Cortex of kidney (tissue), 1 donor: ENCODE measurements around the gene FA2H.
"Not testable (repeated sequence)": the region's sequence is repeated elsewhere in the genome, so short reads cannot be mapped to it uniquely, and the experiment has no call there.

Experiments used
- DNase-seq: peaks from one replicate; lab custom pipeline; 2025; lab: John Stamatoyannopoulos, UW

FA2H gene

GRCh38 chr16:74774223-74775139 is at the start of gene FA2H:
FA2H (minus strand) TSS chr16:74774820; CDS start chr16:74774755, 65 bp downstream.
- DNase-seq = no peak

GRCh38 chr16:74817851-74818250 is 43.2 kb upstream of the FA2H start:
- DNase-seq = no peak

DNA sequence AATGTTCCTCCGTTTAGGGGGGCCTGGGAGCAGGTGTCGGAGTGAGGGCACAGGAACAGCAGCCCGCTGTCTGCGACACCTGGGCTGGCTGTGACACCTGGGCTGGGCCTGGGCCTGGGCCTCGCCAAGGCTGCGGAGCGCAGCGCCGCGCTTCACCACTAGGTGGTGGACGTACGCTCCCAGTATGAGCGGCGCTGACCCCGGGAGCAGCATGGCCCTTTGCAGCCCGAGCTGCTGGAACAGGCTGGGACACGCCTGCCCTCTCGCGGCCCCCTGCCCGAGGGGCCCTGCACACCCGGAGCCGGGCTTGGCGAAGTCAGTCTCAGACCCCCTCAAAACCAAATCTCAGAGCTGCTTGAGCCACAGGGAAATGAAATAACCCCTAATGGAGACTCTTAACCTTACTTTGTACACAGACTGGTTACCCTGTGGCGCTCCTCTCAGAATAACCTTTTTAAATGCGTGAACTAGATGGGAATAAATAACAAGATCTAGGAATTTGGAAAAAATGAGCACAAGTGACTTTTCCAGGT is 38.6 kb upstream of the FA2H start:
- DNase-seq = no peak

- DNase-seq = no peak
Measured at GRCh38 chr16:74811911-74812310, 37.3 kb upstream of the FA2H start.

DNA sequence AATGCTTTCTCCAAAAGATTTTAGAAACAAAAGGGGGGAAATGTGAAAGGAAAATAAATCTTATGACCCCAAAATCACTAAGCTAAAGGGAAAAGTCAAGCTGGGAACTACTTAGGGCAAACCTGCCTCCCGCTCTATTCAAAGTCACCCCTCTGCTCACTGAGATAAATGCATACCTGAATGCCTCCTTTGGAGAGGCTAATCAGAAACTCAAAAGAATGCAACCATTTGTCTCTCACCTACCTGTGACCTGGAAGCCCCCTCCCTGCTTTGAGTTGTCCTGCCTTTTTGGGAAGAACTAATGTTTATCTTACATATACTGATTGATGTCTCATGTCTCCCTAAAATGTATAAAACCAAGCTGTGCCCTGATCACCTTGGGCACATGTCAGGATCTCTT is 36.6 kb upstream of the FA2H start:
- DNase-seq = not testable (repeated sequence)

GRCh38 chr16:74807052-74807646 is 32.5 kb upstream of the FA2H start:
- no peak for DNase-seq

DNA sequence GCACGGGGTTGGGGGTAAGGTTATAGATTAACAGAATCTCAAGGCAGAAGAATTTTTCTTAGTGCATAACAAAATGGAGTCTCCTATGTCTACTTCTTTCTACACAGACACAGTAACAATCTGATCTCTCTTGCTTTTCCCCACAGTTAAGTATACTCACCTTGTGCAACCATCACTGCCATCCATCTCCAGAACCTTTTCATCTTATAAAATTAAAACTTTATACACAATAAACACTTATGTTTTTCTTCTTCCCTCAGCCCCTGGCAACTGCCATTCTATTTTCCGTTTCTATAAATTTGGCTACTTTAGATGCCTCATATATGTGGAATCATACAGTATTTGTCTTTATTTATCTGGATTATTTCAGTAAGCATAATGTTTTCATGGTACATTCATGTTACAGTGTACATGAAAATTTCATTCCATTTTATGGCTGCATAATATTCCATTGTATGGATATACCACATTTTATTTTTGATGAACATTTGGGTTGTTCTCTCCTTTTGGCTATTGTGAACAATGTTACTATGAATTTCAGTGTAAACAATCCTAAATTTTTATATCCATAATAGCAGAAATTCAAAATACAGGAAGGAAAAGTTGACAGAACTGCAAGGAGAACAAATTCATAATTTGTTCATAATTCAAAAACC is 25.7 kb upstream of the FA2H start:
- no peak for DNase-seq

- no peak for DNase-seq
Measured at GRCh38 chr16:74797414-74797813, 22.8 kb upstream of the FA2H start.

DNA sequence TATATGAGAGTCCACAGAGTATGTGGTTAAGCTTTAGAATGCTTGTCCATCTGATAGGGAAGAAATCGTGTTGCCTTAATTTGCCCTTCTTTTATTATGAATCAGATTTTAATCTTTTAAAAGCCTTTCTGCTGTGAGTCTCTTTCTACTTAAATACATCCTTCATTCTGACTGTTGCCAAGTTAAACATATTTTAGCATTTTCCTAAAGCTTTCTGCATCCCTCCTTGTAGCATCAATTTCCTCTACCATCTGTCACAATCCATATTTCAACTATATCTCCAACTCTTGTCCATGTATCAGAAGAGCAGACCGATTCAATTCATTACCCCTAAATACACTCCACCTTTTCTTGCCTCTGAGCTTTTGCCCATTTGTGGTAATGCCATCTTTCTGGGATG is 20.5 kb upstream of the FA2H start:
- DNase-seq = no peak

- DNase-seq = no peak
Measured at GRCh38 chr16:74794668-74795067, 20.0 kb upstream of the FA2H start.

- DNase-seq = no peak
Measured at GRCh38 chr16:74793571-74793970, 19.0 kb upstream of the FA2H start.

GRCh38 chr16:74792225-74792624 is 17.6 kb upstream of the FA2H start:
- DNase-seq = no peak

DNA sequence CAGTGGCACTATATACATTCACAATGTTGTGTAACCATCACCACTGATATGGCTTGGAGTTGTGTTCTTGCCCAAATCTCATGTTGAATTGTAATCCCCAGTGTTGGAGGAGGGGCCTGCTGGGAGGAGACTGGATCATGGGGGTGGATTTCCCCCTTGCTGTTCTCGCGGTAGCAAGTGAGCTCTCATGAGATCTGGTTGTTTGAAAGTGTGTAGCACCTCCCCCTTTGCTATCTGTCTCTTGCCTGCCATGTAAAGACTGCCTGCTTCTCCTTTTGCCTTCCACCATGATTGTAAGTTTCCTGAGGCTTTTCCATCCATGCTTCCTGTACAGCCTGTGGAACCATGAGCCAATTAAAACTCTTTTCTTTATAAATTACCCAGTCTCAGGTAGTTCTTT is 17.1 kb upstream of the FA2H start:
- not testable (repeated sequence) for DNase-seq

DNA sequence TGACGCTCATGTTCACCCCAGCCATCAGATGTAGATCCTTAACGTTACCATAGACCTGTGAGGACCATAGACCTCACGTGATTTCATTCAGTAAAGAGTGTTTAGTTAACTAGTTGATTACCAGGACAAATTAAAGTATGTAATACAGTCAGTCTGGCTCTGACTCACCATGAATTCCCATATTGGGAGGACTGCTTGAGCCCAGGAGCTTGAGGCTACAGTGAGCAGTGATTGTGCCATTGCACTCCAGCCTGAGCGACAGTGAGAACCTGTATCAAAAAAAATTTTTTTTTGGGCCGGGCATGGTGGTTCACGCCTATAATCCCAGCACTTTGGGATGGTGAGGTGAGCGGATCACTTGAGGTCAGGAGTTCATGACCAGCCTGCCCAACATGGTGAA is 13.5 kb upstream of the FA2H start:
- DNase-seq = no peak

- DNase-seq = no peak
Measured at GRCh38 chr16:74785031-74785430, 10.4 kb upstream of the FA2H start.

DNA sequence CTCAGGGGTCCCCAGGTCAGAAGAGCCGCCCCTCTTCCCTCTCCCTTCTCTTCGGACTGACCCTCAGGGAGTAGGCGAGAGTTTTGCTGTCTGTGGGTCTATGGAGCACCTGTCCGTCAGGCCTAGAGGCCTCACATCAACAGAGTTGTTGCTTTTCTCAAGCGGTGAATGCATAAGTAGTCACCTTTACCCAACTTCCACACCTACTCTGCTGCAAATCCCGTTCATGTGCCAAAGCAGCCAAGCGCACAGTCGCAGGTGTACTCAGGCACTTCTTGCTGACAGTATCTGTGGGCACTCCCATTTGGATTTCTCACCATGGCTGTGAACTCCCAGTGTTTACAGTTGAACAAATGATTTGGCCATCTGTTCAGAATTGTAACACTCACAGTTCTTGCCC is 4.0 kb upstream of the FA2H start:
- no peak for DNase-seq

DNA sequence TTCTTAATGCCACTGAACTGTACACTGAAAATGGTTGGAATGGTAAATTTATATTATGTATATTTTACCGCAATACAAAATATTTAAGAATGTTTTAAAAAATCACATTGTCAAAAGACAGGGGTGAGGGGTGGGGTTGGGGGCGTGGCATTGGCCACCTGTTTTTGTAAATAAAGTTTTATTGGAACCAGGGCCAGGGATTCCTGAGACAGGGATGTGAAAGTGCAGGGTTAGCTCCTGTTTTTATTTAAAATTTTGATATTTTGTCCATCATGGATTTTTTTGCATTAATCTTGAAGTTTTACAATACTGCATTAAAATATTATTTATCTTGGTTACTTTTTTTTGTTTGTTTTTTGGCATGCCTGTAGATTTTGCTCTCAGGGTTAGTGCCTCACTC is 2.3 kb upstream of the FA2H start:
- DNase-seq = no peak

- no peak for DNase-seq
Measured at GRCh38 chr16:74775255-74775654, 635 bp upstream of the FA2H start.

DNA sequence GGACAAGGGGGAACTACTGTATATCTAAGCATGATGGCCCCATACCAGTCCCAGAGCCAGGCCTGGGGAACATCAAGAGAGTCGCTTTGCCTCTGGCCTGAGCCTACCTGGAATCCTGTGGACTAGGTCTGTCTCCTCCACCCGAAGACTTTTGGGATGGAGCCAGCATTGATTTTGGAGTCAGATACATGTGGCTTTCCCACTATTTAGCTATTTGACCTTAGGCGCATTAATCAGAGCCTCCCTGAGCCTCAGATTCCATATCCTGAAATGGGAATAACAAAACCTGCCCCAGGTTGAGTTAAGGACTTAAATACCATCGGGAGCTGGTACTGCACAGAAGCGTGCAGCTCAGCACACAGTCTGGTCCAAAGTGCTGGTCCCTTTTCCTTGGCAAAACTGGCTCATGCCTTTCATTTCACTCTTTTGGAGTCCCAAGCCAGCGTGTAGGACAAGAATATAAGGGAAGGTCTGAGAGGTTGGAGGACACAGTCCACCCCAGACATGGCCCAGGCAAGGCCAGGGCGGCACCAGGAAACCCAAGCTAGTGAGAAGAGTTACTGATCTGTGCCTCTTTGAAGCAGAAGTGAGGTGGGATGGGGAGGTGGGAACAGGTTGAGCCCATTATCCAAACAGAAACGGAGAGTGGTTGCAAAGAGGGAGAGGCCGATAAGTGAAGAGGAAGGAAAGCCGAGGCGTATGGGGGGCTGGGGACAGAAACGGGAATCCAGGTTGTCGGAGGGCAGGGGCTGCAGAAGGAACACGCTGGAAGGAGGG is 986 bp downstream of the FA2H start:
- DNase-seq = no peak

DNA sequence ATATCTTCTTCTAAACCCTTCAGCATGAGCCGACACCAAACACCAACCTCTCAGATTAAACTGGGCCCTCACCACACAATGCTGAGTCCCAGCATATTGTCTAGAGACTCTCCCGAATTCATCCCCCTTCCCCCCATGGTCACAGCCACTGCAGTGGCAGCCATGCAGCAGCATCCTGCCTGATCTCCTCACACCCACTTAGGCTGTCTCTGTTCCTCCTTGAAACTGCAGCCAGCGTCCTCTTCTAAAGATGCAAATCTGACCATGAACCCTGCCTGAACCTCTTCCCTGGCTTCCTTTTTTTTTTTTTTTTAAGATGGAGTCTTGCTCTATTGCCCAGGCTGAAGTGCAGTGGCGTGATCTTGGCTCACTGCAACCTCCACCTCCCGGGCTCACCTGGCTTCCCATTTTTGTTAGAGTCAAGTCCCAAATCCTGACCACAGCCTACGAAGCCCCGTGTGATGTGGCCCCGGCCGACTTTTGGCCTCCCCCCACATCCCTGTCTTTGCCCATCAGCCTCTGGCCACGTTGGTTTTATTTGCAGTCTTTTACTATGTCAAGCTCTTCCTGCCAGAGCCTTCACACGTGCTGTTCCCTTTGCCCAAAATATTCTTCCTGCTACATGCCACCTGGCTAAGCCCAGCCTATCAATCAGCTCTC is 2.8 kb downstream of the FA2H start:
- DNase-seq = no peak

- DNase-seq = no peak
Measured at GRCh38 chr16:74770831-74771526, 3.6 kb downstream of the FA2H start.
